Right lobe of liver (tissue), 6 donors: Measurements from ENCODE around the gene TTC8. TPM values are rescaled to one million over a fixed set of nuclear protein-coding genes. Genes with fewer than 3 reads are reported as not detected.

Source experiments
- ATAC-seq, 4 donors: fragments of 200-7000 bp; cut with Tn5 transposase; one replicate each; pipeline ENCODE4 v1.9.1; 2020; ENCODE audit warnings: mild to moderate bottlenecking in 4 of 4, moderate library complexity in 4 of 4
- DNase-seq, 3 donors: peaks; one replicate each; pipeline ENCODE4 v3.0.0-alpha.2; 2020
- H3K27ac ChIP-seq, 3 donors: fragments of 200-600 bp; one replicate each; pipeline ENCODE4 v1.8.0; 2022
- H3K27me3 ChIP-seq, 2 donors: fragments of 200-600 bp; one replicate each; pipeline ENCODE4 v1.8.0; 2022
- H3K36me3 ChIP-seq, 4 donors: fragments of 200-600 bp; sonication (generic) in 1 of 4; one replicate each; pipeline versions ENCODE4 v1.5.1 to v1.8.0; 2017 to 2022; ENCODE audit warnings: control low read depth in 1 of 4
- H3K4me1 ChIP-seq, 4 donors: fragments of 200-600 bp; sonication (generic) in 1 of 4; one replicate each; pipeline versions ENCODE4 v1.5.1 to v1.8.0; 2017 to 2022; ENCODE audit warnings: control low read depth in 1 of 4
- H3K4me3 ChIP-seq, 3 donors: fragments of 200-600 bp; one replicate each; pipeline ENCODE4 v1.8.0; 2022
- H3K9me3 ChIP-seq, 4 donors: fragments of 200-600 bp; sonication (generic) in 1 of 4; one replicate each; pipeline versions ENCODE4 v1.5.1 to v1.8.0; 2017 to 2022; ENCODE audit warnings: control low read depth in 1 of 4
- CTCF ChIP-seq, 4 donors: fragments of 200-600 bp in 3 of 4; fragments of 450-650 bp in 1 of 4; IDR thresholded peaks; one replicate each; pipeline versions ENCODE4 v1.5.1 to v1.8.0; 2016 to 2022; ENCODE audit warnings: antibody characterized with exemption in 4 of 4, mild to moderate bottlenecking in 2 of 4
- POLR2A ChIP-seq: fragments of 450-650 bp; IDR thresholded peaks from one replicate; pipeline ENCODE4 v1.6.1; 2017; ENCODE audit warnings: antibody characterized with exemption, mild to moderate bottlenecking
- WGBS: methylation state at CpG from one replicate; pipeline ENCODE4 v1.1.6; 2018; ENCODE audit warnings: low coverage, low lambda C conversion rate; ENCODE audit not compliant: insufficient coverage; ENCODE audit errors: missing lambda C conversion rate; 5-methylcytosine and 5-hydroxymethylcytosine counted together
- intact Hi-C, 2 donors: fragments of 100-400 bp; cut with DNase I; formaldehyde crosslinking; loops; one replicate each; pipeline versions ENCODE4 v1.11.2 to v1.14.1; 2022
- small RNA-seq, 2 experiments: library from RNA; depleted of rRNA; stranded (forward); fragments of <200 nt; gene quantifications; one replicate each; pipeline ENCODE3, GENCODE V24; 2016
- total RNA-seq, 6 experiments: library from RNA; depleted of rRNA in 2 of 6; stranded (reverse); fragments of >200 nt in 2 of 6; fragmentation: NEBNext Ultra II Directional in 3 of 6; extraction: Animal tissue kit (Norgen Biotek cat#: 25700) in 3 of 6; gene quantifications; one replicate each; pipeline versions ENCODE4 v1.1.0 to v1.2.4, GENCODE V29; 2016 to 2023
- donor health status: DM: no; HTN: yes; CAD: no.
- donor health status: DM: no; HTN: no; CAD: no.
- donor health status: DM: no; HTN: no; CAD: no.
- donor health status: DM: no; HTN: yes; CAD: no.
- donor health status: DM: no; HTN: yes; CAD: no.

Gene TTC8
- total RNA-seq, 6 experiments from 2014 or later, result 6.9 to 25.0 (median 11.1) TPM

GRCh38 chr14:88914956-88915355 is 90.5 kb downstream of the TTC8 start:
- no peaks in the 10 kb centered on the region for H3K36me3 ChIP-seq
- no peak overlapping the region for H3K27ac ChIP-seq
- TF ChIP-seq CTCF (IDR thresholded peaks at IDR 0.05) (no peak), POLR2A (no peak)
- H3K4me3 ChIP-seq, result no peak overlapping the region
- no peak for DNase-seq
- intact Hi-C loops, result no loop called here
- H3K27me3 ChIP-seq, result no peaks in the 10 kb centered on the region
- no peaks in the 10 kb centered on the region for H3K4me1 ChIP-seq
- H3K9me3 ChIP-seq, result no peaks in the 10 kb centered on the region
- no peak for ATAC-seq
- 57% methylated on average over 4 of the region's 4 CpGs for WGBS

DNA sequence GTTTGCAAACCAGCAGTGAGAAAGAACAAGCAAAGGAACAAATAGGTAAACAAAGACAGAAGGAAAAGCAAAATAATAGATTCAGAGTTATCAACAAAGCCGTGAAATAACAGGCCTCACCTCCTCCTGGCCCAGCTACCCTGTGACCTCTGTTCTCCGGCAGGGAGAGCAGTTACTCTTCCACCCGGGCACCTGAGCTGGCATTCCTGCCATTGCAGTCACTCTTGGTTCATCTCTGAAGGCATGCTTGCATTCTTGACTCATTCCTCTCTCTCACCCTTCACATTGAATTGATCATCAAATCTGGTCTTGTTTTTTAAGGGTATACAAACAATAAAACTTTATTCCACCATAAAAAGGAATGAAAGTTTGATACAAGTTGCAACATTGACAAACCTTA is 95.1 kb downstream of the TTC8 start:
- ATAC-seq (no peak), DNase-seq (no peak)
- 73% methylated on average over 2 of the region's 3 CpGs for WGBS
- Histone ChIP-seq H3K27me3 (no peaks in the 10 kb centered on the region), H3K9me3 (no peaks in the 10 kb centered on the region), H3K4me1 (no peaks in the 10 kb centered on the region), H3K4me3 (no peak overlapping the region), H3K27ac (no peak overlapping the region), H3K36me3 (no peaks in the 10 kb centered on the region)
- intact Hi-C loops, result no loop called here
- TF ChIP-seq CTCF (IDR thresholded peaks at IDR 0.05), result no peak
- no peak for TF ChIP-seq POLR2A

Small RNA genes within 50 kb of the gene (small RNA-seq; reads per million reads assigned to genes)
- gene RF00019, result 0 reads per million in 2 experiments
- 0 reads per million in 2 experiments for gene RNU4-92P

Other genes starting within 250 kb of the TTC8 start
- 1 to 10 TPM in 1 of 6 experiments, under 1 TPM in 5; 0.07 to 1.7 (median 0.24) TPM for gene EML5, start 31.7 kb upstream of the TTC8 start, total RNA-seq